SJSA1 (cell line): ENCODE results near the gene PHACTR2. TPM values are rescaled to one million over a fixed set of nuclear protein-coding genes. Genes with fewer than 3 reads are reported as not detected.
"Not testable (repeated sequence)": the region's sequence is repeated elsewhere in the genome, so short reads cannot be mapped to it uniquely, and the experiment has no call there.

Source experiments
- DNase-seq, 2 experiments: peaks; one replicate each; pipeline ENCODE4 v3.0.0-alpha.2; 2015 to 2020; ENCODE audit warnings: low spot score in 2 of 2, low read depth in 1 of 2
- H3K27ac ChIP-seq: fragments of 250-450 bp; sonication (Bioruptor Pico); 2 replicates; pipeline ENCODE4 v1.5.1; 2020; ENCODE audit warnings: mild to moderate bottlenecking, moderate library complexity
- H3K27me3 ChIP-seq: fragments of 250-450 bp; sonication (Bioruptor Pico); replicated peaks from 2 replicates; pipeline ENCODE4 v1.5.1; 2020; ENCODE audit warnings: mild to moderate bottlenecking, moderate library complexity
- H3K36me3 ChIP-seq: fragments of 250-450 bp; sonication (Bioruptor Pico); 2 replicates; pipeline ENCODE4 v1.5.1; 2020; ENCODE audit warnings: mild to moderate bottlenecking
- H3K4me1 ChIP-seq: fragments of 250-450 bp; sonication (Bioruptor Pico); replicated peaks from 2 replicates; pipeline ENCODE4 v1.6.1; 2021; ENCODE audit warnings: mild to moderate bottlenecking
- H3K4me3 ChIP-seq: fragments of 250-450 bp; sonication (Bioruptor Pico); 2 replicates; pipeline ENCODE4 v1.5.1; 2020; ENCODE audit warnings: mild to moderate bottlenecking
- H3K9me3 ChIP-seq: fragments of 250-450 bp; sonication (Bioruptor Pico); replicated peaks from 2 replicates; pipeline ENCODE4 v1.5.1; 2020; ENCODE audit warnings: mild to moderate bottlenecking
- total RNA-seq: library from RNA; depleted of rRNA; stranded (reverse); fragments of >200 nt; shearing (Covaris generic); gene quantifications from 2 replicates; pipeline ENCODE4 v1.2.3, GENCODE V29; 2014

PHACTR2 gene
- total RNA-seq, 1 experiment from 2014 or later: 75.1 TPM

DNA sequence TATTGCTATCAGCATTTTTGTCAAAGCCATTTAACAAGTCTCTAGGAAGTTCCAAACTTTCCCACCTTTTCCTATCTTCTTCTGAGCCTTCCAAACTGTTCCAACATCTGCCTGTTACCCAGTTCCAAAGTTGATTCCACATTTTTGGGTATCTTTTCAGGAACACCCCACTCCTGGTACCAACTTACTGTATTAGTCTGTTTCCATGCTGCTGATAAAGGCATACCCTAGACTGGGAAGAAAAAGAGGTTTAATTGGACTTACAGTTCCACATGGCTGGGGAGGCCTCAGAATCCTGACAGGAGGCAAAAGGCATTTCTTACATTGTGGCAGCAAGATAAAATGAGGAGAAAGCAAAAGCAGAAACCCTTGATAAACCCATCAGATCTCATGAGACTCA, 108.6 kb downstream of the PHACTR2 start:
- not testable (repeated sequence) for H3K27me3 ChIP-seq, H3K9me3 ChIP-seq, H3K4me3 ChIP-seq, H3K27ac ChIP-seq, H3K4me1 ChIP-seq, DNase-seq
- peaks cover 55% of the 10 kb centered on the region for H3K36me3 ChIP-seq

DNA sequence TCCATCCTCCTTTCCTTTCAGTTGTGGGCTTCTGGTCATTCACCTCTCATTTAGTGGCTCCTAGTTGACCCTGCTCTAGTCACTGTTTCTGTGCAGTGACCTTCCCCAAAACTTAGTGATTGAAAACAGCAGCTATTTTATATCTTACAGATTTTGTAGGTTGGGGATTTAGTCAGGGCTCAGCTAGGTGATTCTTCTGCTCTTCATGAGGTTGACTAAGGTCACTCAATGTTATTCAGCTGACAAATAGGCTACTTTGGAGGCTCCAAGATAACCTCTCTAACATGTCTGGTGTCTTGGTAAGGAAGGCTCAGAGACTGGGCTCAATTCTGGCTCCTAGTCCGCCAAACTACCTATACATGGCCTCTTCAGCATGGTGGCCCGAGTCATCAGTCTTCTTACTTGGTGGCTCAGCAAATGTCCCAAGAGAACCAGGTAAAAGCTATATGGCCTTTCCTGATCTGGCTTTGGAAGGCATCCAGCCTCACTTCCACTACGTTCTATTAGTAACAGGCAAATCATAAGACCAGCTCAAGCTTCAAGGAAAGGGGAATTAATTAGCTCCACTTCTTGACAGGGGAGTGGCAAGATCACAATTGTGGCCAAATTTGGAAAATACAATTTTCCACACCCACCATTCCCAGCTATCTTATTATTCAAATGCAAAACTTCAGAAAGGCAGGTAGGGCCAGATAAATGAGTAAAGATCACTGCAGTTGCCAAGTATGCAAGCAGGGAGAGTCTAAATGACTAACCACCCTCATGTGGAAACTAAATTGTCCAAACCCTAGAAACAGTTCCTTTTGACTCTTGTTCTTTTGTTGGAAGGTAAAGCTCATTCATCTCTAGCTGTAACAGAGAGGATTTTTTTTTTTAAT, 114.9 kb downstream of the PHACTR2 start:
- Histone ChIP-seq H3K36me3 (peaks cover 41% of the 10 kb centered on the region), H3K4me3 (no peak overlapping the region), H3K27me3 (no peaks in the 10 kb centered on the region), H3K4me1 (no peaks in the 10 kb centered on the region), H3K9me3 (no peaks in the 10 kb centered on the region), H3K27ac (no peak overlapping the region)
- DNase-seq: no peak

DNA sequence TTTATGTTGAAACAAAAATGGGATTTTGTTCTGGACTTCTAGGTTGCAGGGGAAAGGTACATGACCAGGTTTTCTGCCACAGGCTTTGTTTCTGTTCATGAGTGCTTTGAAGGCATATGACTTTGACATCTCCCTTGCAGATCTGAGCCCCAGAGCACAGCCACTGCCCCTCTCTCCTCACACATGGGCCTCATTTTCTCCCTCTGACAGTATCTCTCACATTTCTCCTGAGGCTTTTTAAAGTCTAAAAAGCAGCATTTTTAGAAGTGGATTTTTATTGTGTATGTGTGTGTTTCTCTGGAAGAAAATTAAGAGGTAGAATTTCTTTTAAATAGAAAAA, 115.5 kb downstream of the PHACTR2 start:
- DNase-seq: no peak
- Histone ChIP-seq H3K9me3 (no peaks in the 10 kb centered on the region), H3K27ac (no peak overlapping the region), H3K4me3 (no peak overlapping the region), H3K36me3 (peaks cover 43% of the 10 kb centered on the region), H3K27me3 (no peaks in the 10 kb centered on the region), H3K4me1 (no peaks in the 10 kb centered on the region)

DNA sequence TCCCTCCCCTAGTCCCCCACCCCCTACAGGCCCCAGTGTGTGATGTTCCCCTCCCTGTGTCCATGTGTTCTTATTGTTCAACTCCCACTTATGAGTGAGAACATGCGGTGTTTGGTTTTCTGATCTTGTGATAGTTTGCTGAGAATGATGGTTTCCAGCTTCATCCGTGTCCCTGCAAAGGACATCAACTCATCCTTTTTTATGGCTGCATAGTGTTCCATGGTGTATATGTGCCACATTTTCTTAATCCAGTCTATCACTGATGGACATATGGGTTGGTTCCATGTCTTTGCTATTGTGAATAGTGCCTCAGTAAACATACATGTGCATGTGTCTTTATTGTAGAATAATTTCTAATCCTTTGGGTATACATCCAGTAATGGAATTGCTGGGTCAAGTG, 118.8 kb downstream of the PHACTR2 start:
- peaks cover 26% of the 10 kb centered on the region for H3K36me3 ChIP-seq
- H3K4me3 ChIP-seq, H3K27ac ChIP-seq, H3K27me3 ChIP-seq, DNase-seq, H3K9me3 ChIP-seq, H3K4me1 ChIP-seq: not testable (repeated sequence)

DNA sequence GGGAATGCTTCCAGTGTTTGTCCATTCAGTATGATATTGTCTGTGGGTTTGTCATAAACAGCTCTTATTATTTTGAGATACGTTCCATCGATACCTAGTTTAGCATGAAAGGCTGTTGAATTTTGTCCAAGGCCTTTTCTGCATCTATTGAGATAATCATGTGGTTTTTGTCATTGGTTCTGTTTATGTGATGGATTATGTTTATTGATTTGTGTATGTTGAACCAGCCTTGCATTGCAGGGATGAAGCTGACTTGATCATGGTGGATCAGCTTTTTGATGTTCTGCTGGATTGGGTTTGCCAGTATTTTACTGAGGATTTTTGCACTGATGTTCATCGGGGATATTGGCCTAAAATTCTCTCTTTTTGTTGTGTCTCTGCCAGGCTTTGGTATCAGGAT, 120.7 kb downstream of the PHACTR2 start:
- not testable (repeated sequence) for H3K4me3 ChIP-seq, DNase-seq, H3K9me3 ChIP-seq, H3K27me3 ChIP-seq, H3K4me1 ChIP-seq, H3K27ac ChIP-seq
- H3K36me3 ChIP-seq: peaks cover 13% of the 10 kb centered on the region

DNA sequence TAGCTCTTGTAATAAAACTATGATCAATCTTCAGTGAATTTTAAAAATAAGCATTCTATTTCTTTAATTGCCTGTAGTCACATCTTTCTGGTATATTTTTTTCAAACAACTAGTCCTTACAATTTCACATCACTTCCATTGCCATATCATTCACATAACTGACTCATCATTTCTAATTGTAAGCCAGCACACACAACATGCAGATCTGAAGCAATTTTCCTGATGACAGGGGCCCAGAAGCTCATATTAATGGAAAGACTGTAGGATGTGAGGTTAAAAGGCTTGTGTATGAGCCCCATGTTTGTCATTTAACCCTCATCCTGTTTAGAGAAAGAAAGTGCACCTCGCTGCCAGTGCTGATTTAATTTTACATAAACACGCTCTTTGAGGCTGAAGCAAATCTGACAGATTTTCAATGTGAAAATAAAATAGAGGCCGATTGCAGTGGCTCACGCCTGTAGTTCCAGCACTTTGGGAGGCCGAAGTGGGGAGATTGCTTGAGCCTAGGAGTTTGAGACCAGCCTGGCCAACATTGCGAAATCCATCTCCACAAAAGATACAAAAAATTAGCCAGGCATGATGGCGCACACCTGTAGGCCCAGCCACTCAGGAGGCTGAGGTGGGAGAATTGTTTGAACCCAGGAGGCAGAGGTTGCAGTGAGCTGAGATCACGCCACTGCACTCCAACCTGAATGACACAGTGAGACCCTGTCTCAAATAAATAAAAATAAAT, 125.2 kb downstream of the PHACTR2 start:
- DNase-seq: no peak

DNA sequence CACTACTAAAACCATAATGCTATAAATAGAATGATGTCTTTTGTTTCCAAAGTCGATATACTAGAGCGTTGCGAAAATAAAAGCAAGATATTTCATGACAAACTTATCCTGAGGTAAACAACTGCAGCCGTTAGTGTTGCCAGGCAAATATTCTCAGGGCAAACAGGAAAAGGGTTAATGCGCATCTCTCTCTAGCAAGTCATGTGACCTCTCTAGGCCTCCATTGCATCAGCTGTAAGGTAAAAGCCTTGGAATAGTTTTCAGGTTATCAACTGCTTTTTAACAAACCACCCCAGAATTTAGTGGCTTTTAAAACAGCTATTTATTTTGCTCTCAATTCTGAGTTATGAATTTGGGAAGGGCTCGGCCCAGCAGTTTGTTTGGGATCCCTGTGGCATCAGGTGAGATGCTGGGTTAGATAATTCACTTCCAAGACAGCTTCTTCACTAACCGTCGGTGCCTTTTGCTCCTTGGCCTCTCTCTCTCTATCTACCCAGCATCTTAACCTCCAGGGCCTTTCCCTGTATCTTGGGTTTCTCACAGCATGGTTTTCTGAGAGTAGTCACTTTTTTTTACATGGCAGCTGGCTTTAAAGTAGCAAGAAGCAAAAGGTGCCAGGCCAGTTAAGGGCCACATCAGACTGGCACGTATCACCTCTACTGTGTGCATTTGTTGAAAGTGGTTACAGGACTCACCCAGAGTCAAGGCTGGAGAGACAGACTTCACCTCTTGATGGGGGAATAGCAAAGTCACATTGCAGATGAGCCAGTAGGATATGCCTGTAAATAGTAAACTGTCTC, 126.2 kb downstream of the PHACTR2 start:
- H3K4me3 ChIP-seq: no peak overlapping the region
- peaks cover 19% of the 10 kb centered on the region for H3K4me1 ChIP-seq
- no peak overlapping the region for H3K27ac ChIP-seq
- no peaks in the 10 kb centered on the region for H3K27me3 ChIP-seq
- DNase-seq: no peak
- H3K9me3 ChIP-seq: no peaks in the 10 kb centered on the region
- peaks cover 18% of the 10 kb centered on the region for H3K36me3 ChIP-seq

More for the DNA sequence above, 125.2 kb downstream of the PHACTR2 start:
- H3K9me3 ChIP-seq: no peaks in the 10 kb centered on the region
- no peaks in the 10 kb centered on the region for H3K27me3 ChIP-seq
- H3K4me3 ChIP-seq: no peak overlapping the region
- H3K36me3 ChIP-seq: peaks cover 21% of the 10 kb centered on the region
- peaks cover 19% of the 10 kb centered on the region for H3K4me1 ChIP-seq
- no peak overlapping the region for H3K27ac ChIP-seq

DNA sequence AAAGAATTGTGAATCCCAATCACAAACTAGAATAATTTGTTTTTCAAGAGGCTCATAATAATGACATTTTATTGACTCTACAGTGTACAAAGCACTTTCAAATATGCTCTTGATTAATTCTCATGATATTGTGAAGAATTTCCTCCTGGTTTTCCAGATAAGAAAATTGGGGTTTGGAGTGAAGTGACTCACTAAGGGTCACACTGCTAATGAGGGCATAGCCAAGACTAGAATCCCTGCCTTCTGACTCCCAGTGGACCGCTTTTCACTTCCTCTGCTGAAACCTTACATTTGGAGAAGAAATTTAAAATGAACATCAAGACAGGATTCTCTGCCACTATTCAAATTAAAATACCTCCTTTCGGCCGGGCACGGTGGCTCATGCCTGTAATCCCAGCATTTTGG, 127.1 kb downstream of the PHACTR2 start:
- peaks cover 19% of the 10 kb centered on the region for H3K4me1 ChIP-seq
- H3K4me3 ChIP-seq: no peak overlapping the region
- no peak overlapping the region for H3K27ac ChIP-seq
- peaks cover 14% of the 10 kb centered on the region for H3K36me3 ChIP-seq
- no peak for DNase-seq
- no peaks in the 10 kb centered on the region for H3K9me3 ChIP-seq
- H3K27me3 ChIP-seq: no peaks in the 10 kb centered on the region

DNA sequence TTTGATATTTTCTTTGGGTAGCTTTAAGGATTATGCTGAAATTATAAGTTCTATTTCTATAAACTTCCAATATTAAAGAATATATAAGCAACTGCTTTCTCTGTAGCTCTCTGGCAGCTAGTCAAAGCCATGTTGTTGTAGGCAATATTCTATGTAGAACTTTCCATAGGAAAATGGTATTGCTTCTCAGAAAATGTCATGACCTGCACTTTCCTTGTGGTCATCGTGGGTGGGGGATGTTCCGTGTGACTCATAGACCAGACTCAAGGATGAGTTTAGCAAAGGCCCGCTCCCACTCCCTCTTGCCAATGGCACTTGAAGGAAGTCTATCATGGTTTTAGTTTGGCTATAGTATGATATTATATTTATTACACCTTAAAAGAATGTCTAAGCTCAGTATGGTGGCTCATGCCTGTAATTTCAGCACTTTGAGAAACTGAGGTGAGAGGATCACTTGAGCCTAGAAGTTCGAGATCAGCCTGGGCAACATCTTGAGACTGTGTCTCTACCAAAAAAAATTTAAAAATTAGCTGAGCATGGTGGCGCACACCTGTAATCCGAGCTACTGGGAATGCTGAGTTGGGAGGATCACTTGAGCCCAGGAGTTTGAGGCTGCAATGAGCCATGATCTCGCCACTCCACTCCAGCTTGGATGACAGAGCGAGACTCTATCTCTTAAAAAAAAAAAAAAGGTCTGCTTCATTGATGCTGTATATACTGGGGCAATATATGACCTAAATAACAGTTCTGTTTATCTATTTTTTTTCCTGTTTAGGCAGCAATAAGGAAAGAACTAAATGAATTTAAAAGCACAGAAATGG, 128.7 kb downstream of the PHACTR2 start:
- peak overlapping the region; percentile 46 for H3K27ac ChIP-seq
- no peak overlapping the region for H3K4me3 ChIP-seq
- no peaks in the 10 kb centered on the region for H3K27me3 ChIP-seq
- DNase-seq: peak; percentile 73 to 80
- no peaks in the 10 kb centered on the region for H3K9me3 ChIP-seq
- peaks cover 14% of the 10 kb centered on the region for H3K36me3 ChIP-seq
- H3K4me1 ChIP-seq: peaks cover 19% of the 10 kb centered on the region

DNA sequence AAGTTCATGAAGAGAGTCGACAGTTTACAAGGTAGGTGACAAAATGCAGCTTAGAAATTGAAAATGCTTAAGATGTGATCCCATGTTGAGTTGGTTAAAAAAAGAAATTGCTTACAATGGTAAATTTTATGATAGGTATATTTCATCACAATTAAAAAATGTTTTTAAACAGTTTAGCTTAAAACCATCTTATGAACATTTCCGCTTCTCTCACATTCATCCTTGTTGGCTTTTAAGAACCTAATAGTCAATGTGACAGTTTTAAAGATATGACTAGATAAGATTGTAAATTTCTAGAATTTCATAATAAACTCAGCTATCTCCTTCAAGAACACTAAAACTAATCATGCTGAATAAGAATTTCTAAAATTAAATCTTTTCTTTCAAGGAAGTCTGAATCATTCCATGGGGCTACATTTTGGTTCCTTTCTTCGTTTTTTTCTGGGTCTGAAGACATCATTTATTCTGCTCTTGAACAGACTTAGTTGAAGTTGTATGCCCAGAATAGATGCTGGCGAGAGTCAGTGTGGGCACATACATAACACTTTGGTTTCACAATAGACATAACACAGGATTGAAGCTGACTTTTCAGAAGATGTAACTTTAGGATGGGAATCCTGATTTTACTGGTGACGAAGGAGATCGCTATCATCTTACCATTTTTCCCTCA, 129.5 kb downstream of the PHACTR2 start:
- no peak overlapping the region for H3K4me3 ChIP-seq
- no peaks in the 10 kb centered on the region for H3K9me3 ChIP-seq
- peaks cover 8% of the 10 kb centered on the region for H3K36me3 ChIP-seq
- no peak for DNase-seq
- H3K27me3 ChIP-seq: no peaks in the 10 kb centered on the region
- no peak overlapping the region for H3K27ac ChIP-seq
- peaks cover 19% of the 10 kb centered on the region for H3K4me1 ChIP-seq

DNA sequence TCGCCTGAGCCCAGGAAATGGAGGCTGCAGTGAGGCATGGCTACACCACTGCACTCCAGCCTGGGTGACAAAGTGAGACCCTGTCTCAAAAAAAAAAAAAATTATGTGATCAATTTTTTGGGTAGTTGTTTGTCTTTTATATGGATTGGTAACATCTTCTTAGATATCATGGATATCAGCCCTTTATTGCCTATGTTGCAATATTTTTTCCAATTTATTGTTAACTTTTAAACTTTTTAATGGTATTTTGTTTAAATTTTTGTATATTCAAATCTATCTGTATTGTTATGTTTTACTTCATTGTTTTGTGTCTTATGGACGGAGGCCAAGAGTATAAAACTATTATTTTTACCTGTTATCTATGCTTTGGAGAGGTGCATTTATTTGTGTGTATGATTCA, 133.0 kb downstream of the PHACTR2 start:
- no peaks in the 10 kb centered on the region for H3K9me3 ChIP-seq
- H3K27ac ChIP-seq: no peak overlapping the region
- H3K27me3 ChIP-seq: no peaks in the 10 kb centered on the region
- H3K36me3 ChIP-seq: peaks cover 15% of the 10 kb centered on the region
- peaks cover 8% of the 10 kb centered on the region for H3K4me1 ChIP-seq
- H3K4me3 ChIP-seq: no peak overlapping the region
- DNase-seq: no peak

DNA sequence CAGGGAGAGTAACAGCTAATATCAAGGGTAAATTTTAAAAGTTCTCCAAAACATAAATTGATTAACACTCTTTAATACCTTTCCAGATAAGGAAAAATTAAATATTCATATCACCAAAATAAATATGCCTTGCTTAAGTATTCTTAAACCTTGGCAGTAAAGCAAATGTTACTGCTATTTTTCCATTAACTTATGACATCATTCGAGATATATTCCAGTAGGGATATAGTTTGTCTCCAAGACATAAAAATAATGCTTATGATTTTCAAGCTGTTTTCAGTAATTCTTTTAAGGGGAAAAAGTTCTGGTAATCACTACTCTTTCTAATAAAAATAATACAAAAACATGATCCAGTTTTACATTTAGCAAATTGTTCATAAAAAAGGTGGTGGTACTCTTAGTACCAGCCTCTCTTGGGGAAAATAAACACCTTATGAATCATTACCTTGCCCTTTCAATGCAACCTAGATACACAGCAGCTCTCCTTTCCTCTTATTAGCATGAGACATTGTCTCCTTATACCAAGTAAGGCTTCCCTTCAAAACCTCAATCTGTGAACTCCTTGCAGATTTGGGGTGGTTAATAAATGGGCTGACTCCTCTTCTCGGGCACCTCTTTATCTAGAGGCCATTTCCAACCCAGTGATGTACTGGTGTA, 133.9 kb downstream of the PHACTR2 start:
- Histone ChIP-seq H3K4me3 (no peak overlapping the region), H3K27ac (no peak overlapping the region), H3K36me3 (peaks cover 15% of the 10 kb centered on the region), H3K9me3 (no peaks in the 10 kb centered on the region), H3K4me1 (peaks cover 2% of the 10 kb centered on the region), H3K27me3 (no peaks in the 10 kb centered on the region)
- no peak for DNase-seq
